Putamen (tissue), 1 donor: ENCODE results near the gene CCDC169.
"Not testable (repeated sequence)": the region's sequence is repeated elsewhere in the genome, so short reads cannot be mapped to it uniquely, and the experiment has no call there.

ENCODE experiments used
- DNase-seq: peaks from one replicate; pipeline ENCODE4 v3.0.0-alpha.2; 2016; ENCODE audit warnings: low spot score

The CCDC169 gene

GRCh38 chr13:36313047-36313969 lies 15.7 kb upstream of the CCDC169 start:
- no peak for DNase-seq

- no peak for DNase-seq
Observed at GRCh38 chr13:36310417-36311108, 12.9 kb upstream of the CCDC169 start.

- no peak for DNase-seq
Observed at GRCh38 chr13:36302289-36302688, 4.7 kb upstream of the CCDC169 start.

GRCh38 chr13:36299469-36299868 lies 1.9 kb upstream of the CCDC169 start:
- DNase-seq: not testable (repeated sequence)

- DNase-seq: no peak
Observed at GRCh38 chr13:36298535-36299068, 988 bp upstream of the CCDC169 start.

GRCh38 chr13:36294096-36294495 lies 3.5 kb downstream of the CCDC169 start:
- DNase-seq: no peak

- no peak for DNase-seq
Observed at GRCh38 chr13:36293497-36293896, 4.1 kb downstream of the CCDC169 start.

GRCh38 chr13:36288794-36289391 lies 8.7 kb downstream of the CCDC169 start:
- DNase-seq: no peak

GRCh38 chr13:36286006-36286405 lies 11.6 kb downstream of the CCDC169 start:
- no peak for DNase-seq

GRCh38 chr13:36282821-36283432 lies 14.7 kb downstream of the CCDC169 start:
- peak; percentile 17 for DNase-seq

GRCh38 chr13:36275190-36276002 lies 22.2 kb downstream of the CCDC169 start:
- peak; percentile 18 for DNase-seq

- DNase-seq: no peak
Observed at GRCh38 chr13:36273431-36273830, 24.2 kb downstream of the CCDC169 start.

GRCh38 chr13:36261976-36262375 lies 35.6 kb downstream of the CCDC169 start:
- no peak for DNase-seq

- DNase-seq: no peak
Observed at GRCh38 chr13:36261011-36261410, 36.6 kb downstream of the CCDC169 start.

GRCh38 chr13:36259361-36260137 lies 38.1 kb downstream of the CCDC169 start:
- no peak for DNase-seq

GRCh38 chr13:36258831-36259230 lies 38.8 kb downstream of the CCDC169 start:
- no peak for DNase-seq

GRCh38 chr13:36251526-36251925 lies 46.1 kb downstream of the CCDC169 start:
- DNase-seq: no peak

GRCh38 chr13:36251017-36251416 lies 46.6 kb downstream of the CCDC169 start:
- DNase-seq: no peak

GRCh38 chr13:36248700-36249099 lies 48.9 kb downstream of the CCDC169 start:
- no peak for DNase-seq

GRCh38 chr13:36244990-36245389 lies 52.6 kb downstream of the CCDC169 start:
- DNase-seq: no peak
